PFSK-1 (cell line): ENCODE results near the gene PLXDC2.

Source experiments
- SIN3A ChIP-seq: IDR thresholded peaks from 2 replicates; pipeline ENCODE4 v1.6.1; 2012; ENCODE audit warnings: mild to moderate bottlenecking, low read length, moderate library complexity, borderline replicate concordance; ENCODE audit not compliant: insufficient read depth
- TAF1 ChIP-seq: IDR thresholded peaks from 2 replicates; pipeline ENCODE4 v1.6.1; 2012; ENCODE audit warnings: low read length, control low read depth, borderline replicate concordance; ENCODE audit not compliant: insufficient read depth

DNA sequence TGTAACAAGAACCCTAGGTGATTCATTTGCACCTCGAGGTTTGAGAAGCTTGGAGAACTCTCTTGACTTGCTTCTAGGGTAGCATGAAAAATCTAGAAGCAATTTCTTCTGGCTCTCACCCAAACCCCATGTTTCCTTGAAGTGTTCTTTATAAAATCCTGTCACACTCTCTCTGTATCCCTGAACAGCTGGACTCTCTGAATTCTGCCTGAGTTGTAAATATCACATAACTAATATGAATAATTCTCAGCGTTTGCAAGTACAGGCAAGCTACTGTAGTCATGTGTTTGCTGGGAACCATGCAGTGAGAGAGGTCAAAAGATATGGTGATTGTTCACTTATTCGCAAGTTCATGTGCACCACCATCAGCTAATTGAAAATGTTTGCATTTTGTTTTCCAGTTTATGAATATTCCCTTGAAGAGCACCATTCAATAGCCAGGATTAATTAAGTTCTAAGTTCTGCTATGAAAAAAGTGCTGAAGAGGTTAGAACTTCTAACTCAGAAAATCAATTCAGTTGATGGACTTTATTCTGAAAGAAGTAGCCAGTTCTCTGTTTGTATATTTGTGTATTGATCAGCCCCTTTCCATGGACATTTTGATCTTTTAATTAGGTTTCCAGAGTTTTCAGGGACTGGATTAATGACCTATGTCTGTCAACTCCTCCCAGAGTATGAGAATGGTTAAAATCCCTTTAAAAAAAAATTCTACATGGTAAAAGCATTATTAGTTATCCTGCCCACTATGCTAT lies 243.0 kb downstream of the PLXDC2 start:
- no peak for TF ChIP-seq SIN3A
- no peak for TF ChIP-seq TAF1
